Pancreas (tissue), 10 donors: ENCODE measurements around the gene SYNGR1. TPM values are rescaled to one million over a fixed set of nuclear protein-coding genes. Genes with fewer than 3 reads are reported as not detected.
A peak's percentile ranks its signal among the peaks of the same experiment; 100 is the strongest.

Source experiments
- ATAC-seq, 4 donors: fragments of 200-7000 bp; cut with Tn5 transposase; one replicate each; pipeline versions ENCODE4 v1.8.0 to v1.9.1; 2020; ENCODE audit warnings: mild to moderate bottlenecking in 4 of 4, moderate library complexity in 4 of 4
- DNase-seq, 6 donors: peaks; one replicate each; pipeline ENCODE4 v3.0.0-alpha.2; 2020
- FAIRE-seq: peaks from 2 replicates; lab custom pipeline; 2012; peaks lifted over from hg19 to GRCh38; lab: Jason Lieb, UNC
- H3K27ac ChIP-seq, 4 donors: fragments of 200-600 bp; sonication (generic); 1 replicate in 3 of 4; 2 replicates in 1 of 4; pipeline versions ENCODE4 v1.5.0 to v1.8.0; 2020
- H3K27me3 ChIP-seq, 4 donors: fragments of 200-600 bp; one replicate each; pipeline ENCODE4 v1.8.0; 2021
- H3K36me3 ChIP-seq, 3 donors: fragments of 200-600 bp; sonication (generic) in 1 of 3; one replicate each; pipeline versions ENCODE4 v1.5.0 to v1.8.0; 2020 to 2021
- H3K4me1 ChIP-seq, 3 donors: fragments of 200-600 bp; one replicate each; pipeline ENCODE4 v1.8.0; 2021
- H3K4me3 ChIP-seq, 4 donors: fragments of 200-600 bp; sonication (generic) in 2 of 4; one replicate each; pipeline versions ENCODE4 v1.5.0 to v1.8.0; 2020 to 2021
- H3K9me3 ChIP-seq, 4 donors: fragments of 200-600 bp; one replicate each; pipeline ENCODE4 v1.8.0; 2021
- WGBS, 2 donors: extraction: QIAGEN DNeasy Blood & Tissue Kit; methylation state at CpG; one replicate each; pipeline ENCODE4 v1.1.7; 2013; 5-methylcytosine and 5-hydroxymethylcytosine counted together
- intact Hi-C, 3 donors: fragments of 100-400 bp; cut with DNase I; formaldehyde crosslinking; loops; one replicate each; pipeline versions ENCODE4 v1.11.1 to v1.14.2; 2022
- polyA plus RNA-seq, 2 donors: library from polyadenylated mRNA; stranded (reverse); fragments of 200-250 nt; gene quantifications; one replicate each; pipeline ENCODE4 v1.2.3, GENCODE V29; 2013
- total RNA-seq, 6 donors: library from RNA; stranded (reverse); fragmentation: NEBNext Ultra II Directional in 4 of 6; extraction: Animal tissue kit (Norgen Biotek cat#: 25700) in 4 of 6; gene quantifications; one replicate each; pipeline versions ENCODE4 v1.2.1 to v1.2.4, GENCODE V29; 2021 to 2023
- TF ChIP-seq, protein P1 (sequence below), 4 donors: fragments of 200-600 bp; sonication (generic) in 3 of 4; IDR thresholded peaks; one replicate each; pipeline versions ENCODE4 v1.5.0 to v1.8.0; 2021; ENCODE audit warnings: antibody characterized with exemption in 4 of 4
- donor health status: healthy with polysubstance abuse.
- donor health status: DM: no; HTN: no; CAD: no; lungs with moderate emphysema.
- donor health status: DM: no; HTN: no; CAD: no.
- donor health status: control.
- donor health status: control.
- donor health status: Bipolar disorder and iron deficiency.
- donor health status: DM: yes; HTN: yes; CAD: no.
- donor health status: DM: no; HTN: no; CAD: no.
- donor health status: DM: no; HTN: no; CAD: no.
- donor health status: DM: yes; HTN: yes; CAD: no.

The SYNGR1 gene, protein sequence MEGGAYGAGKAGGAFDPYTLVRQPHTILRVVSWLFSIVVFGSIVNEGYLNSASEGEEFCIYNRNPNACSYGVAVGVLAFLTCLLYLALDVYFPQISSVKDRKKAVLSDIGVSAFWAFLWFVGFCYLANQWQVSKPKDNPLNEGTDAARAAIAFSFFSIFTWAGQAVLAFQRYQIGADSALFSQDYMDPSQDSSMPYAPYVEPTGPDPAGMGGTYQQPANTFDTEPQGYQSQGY
- total RNA-seq = 10 to 100 TPM; 12.2 to 26.8 (median 15.7) TPM
- polyA plus RNA-seq = 10 to 100 TPM; 18.0 to 19.3 TPM

- no peaks in the 10 kb centered on the region for H3K36me3 ChIP-seq
- H3K4me3 ChIP-seq = peak within 1 kb of the TSS; percentile 70 to 74 (median 72)
- FAIRE-seq (no peak), DNase-seq (peak; percentile 21 to 78 (median 46)), ATAC-seq (peak; percentile 46 to 66 (median 59))
- no peaks in the 10 kb centered on the region for H3K9me3 ChIP-seq
- intact Hi-C loops = no loop called here
- peak within 1 kb of the TSS; percentile 26 to 74 (median 64) for H3K27ac ChIP-seq
- peaks cover 0 to 11% (median 0%) of the 10 kb centered on the region in 3 donors for H3K4me1 ChIP-seq
- H3K27me3 ChIP-seq = no peaks in the 10 kb centered on the region
- TF ChIP-seq, protein P1, sequence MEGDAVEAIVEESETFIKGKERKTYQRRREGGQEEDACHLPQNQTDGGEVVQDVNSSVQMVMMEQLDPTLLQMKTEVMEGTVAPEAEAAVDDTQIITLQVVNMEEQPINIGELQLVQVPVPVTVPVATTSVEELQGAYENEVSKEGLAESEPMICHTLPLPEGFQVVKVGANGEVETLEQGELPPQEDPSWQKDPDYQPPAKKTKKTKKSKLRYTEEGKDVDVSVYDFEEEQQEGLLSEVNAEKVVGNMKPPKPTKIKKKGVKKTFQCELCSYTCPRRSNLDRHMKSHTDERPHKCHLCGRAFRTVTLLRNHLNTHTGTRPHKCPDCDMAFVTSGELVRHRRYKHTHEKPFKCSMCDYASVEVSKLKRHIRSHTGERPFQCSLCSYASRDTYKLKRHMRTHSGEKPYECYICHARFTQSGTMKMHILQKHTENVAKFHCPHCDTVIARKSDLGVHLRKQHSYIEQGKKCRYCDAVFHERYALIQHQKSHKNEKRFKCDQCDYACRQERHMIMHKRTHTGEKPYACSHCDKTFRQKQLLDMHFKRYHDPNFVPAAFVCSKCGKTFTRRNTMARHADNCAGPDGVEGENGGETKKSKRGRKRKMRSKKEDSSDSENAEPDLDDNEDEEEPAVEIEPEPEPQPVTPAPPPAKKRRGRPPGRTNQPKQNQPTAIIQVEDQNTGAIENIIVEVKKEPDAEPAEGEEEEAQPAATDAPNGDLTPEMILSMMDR (IDR thresholded peaks at IDR 0.05) = no peak
- 1% methylated on average over 63 to 87 of the region's 87 CpGs for WGBS, 2 donors
Observed at GRCh38 chr22:39349967-39350726, at the start of gene SYNGR1. Gene SYNGR1, plus strand, starts transcription at chr22:39349991. Its CDS starts 20 bp downstream, at chr22:39350011.

DNA sequence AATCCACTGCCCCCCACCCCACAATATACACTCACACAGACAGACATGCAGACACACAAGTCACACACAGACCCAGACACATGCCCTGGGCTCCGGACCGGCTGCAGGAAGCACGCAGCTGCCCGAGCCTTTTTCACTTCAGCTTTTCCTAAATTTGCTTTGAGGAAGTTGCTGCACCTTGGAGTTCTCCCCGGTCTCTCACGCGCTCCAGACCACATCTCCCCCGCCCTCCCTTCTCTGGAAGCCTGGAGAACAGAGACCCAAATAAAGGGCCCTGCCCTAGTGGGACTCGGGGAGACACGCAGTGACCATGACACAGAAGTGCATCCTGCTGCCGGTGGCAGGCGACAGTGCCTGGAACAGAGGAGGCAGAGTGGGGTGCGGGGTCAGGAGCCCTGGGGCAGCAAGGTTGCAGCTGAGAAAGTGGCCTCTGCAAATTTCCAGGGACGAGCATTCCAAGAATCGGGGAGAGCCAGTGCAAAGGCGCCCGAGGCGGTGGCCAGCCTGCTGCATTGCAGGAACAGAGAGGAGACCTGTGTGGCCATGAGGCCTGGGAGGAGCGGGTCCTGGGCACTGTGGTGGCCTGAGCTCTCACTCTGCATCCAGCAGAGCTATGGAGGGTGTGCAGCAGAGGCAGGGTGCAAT lies 49.5 kb upstream of the SYNGR1 start:
- 62 to 68% methylated on average over 19 of the region's 19 CpGs for WGBS, 2 donors
- no peak for FAIRE-seq
- peak in 1 of 6 donors; percentile 51 for DNase-seq
- TF ChIP-seq, protein P1 (IDR thresholded peaks at IDR 0.05) = no peak
- intact Hi-C loops = loop anchor here in 2 of 3 donors (10.0 kb wide), 2 partner anchors 56 to 126 kb away; partner anchors contain the start of gene PDGFB (in 1 of the 2)
- peak in 3 of 4 donors; percentile 2 to 46 (median 45) for ATAC-seq
- Histone ChIP-seq H3K4me3 (no peak overlapping the region), H3K9me3 (no peaks in the 10 kb centered on the region), H3K36me3 (no peaks in the 10 kb centered on the region), H3K27me3 (no peaks in the 10 kb centered on the region), H3K4me1 (peaks cover 4 to 10% (median 7%) of the 10 kb centered on the region in 3 donors), H3K27ac (peak overlapping the region in 1 of 4 donors; percentile 53)

- ATAC-seq (no peak), DNase-seq (no peak), FAIRE-seq (no peak)
- no peaks in the 10 kb centered on the region for H3K36me3 ChIP-seq
- WGBS, 2 donors = 79 to 86% methylated on average over 9 of the region's 9 CpGs
- H3K27me3 ChIP-seq = no peaks in the 10 kb centered on the region
- peaks cover 0 to 10% (median 7%) of the 10 kb centered on the region in 3 donors for H3K4me1 ChIP-seq
- H3K9me3 ChIP-seq = no peaks in the 10 kb centered on the region
- H3K27ac ChIP-seq = no peak overlapping the region
- TF ChIP-seq, protein P1 (IDR thresholded peaks at IDR 0.05) = no peak
- H3K4me3 ChIP-seq = no peak overlapping the region
- intact Hi-C loops = loop anchor here in 2 of 3 donors (10.0 kb wide), 2 partner anchors 56 to 126 kb away; partner anchors contain the start of gene PDGFB (in 1 of the 2)
Observed at GRCh38 chr22:39301108-39301507, 48.7 kb upstream of the SYNGR1 start.

- peaks cover 0 to 9% (median 6%) of the 10 kb centered on the region in 3 donors for H3K4me1 ChIP-seq
- no peak for DNase-seq
- 58 to 69% methylated on average over 7 of the region's 7 CpGs for WGBS, 2 donors
- H3K9me3 ChIP-seq = no peaks in the 10 kb centered on the region
- no peak for ATAC-seq
- H3K4me3 ChIP-seq = no peak overlapping the region
- H3K27ac ChIP-seq = no peak overlapping the region
- TF ChIP-seq, protein P1 (IDR thresholded peaks at IDR 0.05) = no peak
- no peak for FAIRE-seq
- no peaks in the 10 kb centered on the region for H3K36me3 ChIP-seq
- intact Hi-C loops = loop anchor here in 2 of 3 donors (10.0 kb wide), 2 partner anchors 57 to 127 kb away; partner anchors contain the start of gene PDGFB (in 1 of the 2)
- H3K27me3 ChIP-seq = no peaks in the 10 kb centered on the region
Observed at GRCh38 chr22:39301926-39302325, 47.9 kb upstream of the SYNGR1 start.
